K562 (cell line): ENCODE data around the gene EIF5. TPM values are rescaled to one million over a fixed set of nuclear protein-coding genes. Genes with fewer than 3 reads are reported as not detected.

Source experiments
- CBFA2T2 ChIP-seq: fragments of 450-650 bp; conservative IDR thresholded peaks from 2 replicates; pipeline ENCODE4 v1.6.1; 2017; ENCODE audit warnings: mild to moderate bottlenecking
- CBX2 ChIP-seq: fragments of 200-600 bp; sonication (generic); IDR thresholded peaks from one replicate; pipeline ENCODE4 v1.6.1; 2012; ENCODE audit warnings: mild to moderate bottlenecking, low read length, inconsistent platforms; ENCODE audit not compliant: insufficient read depth, poor library complexity, severe bottlenecking
- CREB1 ChIP-seq, 2 experiments: sonication (generic) in 1 of 2; formaldehyde crosslinking in 1 of 2; IDR thresholded peaks; 2 replicates each; pipeline versions ENCODE4 v1.6.1 to v1.8.0; 2012 to 2022; ENCODE audit warnings: inconsistent platforms in 1 of 2, mild to moderate bottlenecking in 1 of 2, missing genetic modification reagents in 1 of 2, moderate library complexity in 1 of 2
- ETV1 ChIP-seq: fragments of 450-650 bp; conservative IDR thresholded peaks from 2 replicates; pipeline ENCODE4 v1.6.1; 2016; ENCODE audit warnings: missing genetic modification characterization, control low read depth, low read depth, missing compliant biosample characterization
- FOXK1 ChIP-seq: sonication (generic); formaldehyde crosslinking; IDR thresholded peaks from 2 replicates; pipeline ENCODE4 v1.8.0; 2022; ENCODE audit warnings: missing genetic modification reagents, mild to moderate bottlenecking, borderline replicate concordance
- KDM5B ChIP-seq: fragments of 200-600 bp; sonication (generic); IDR thresholded peaks from 2 replicates; pipeline ENCODE4 v1.6.1; 2012; ENCODE audit warnings: low read depth, mild to moderate bottlenecking, moderate library complexity, low read length, control low read depth, inconsistent platforms; ENCODE audit not compliant: insufficient replicate concordance
- KLF1 ChIP-seq: fragments of 450-650 bp; IDR thresholded peaks from 2 replicates; pipeline ENCODE4 v1.6.1; 2016; ENCODE audit warnings: missing genetic modification characterization, missing compliant biosample characterization
- KLF6 ChIP-seq: fragments of 250-450 bp; sonication (Bioruptor Pico); IDR thresholded peaks from 2 replicates; pipeline ENCODE4 v1.4.0; 2020; ENCODE audit warnings: mild to moderate bottlenecking, moderate library complexity, borderline replicate concordance
- MAFG ChIP-seq: fragments of 450-650 bp; conservative IDR thresholded peaks from 2 replicates; pipeline ENCODE4 v1.6.1; 2016; ENCODE audit warnings: missing genetic modification characterization, missing compliant biosample characterization
- MYC ChIP-seq, 2 experiments: fragments of 250-450 bp in 1 of 2; sonication (Bioruptor Pico) in 1 of 2; IDR thresholded peaks; 2 replicates each; pipeline versions ENCODE4 v1.5.1 to v1.6.1; 2012 to 2021; ENCODE audit warnings: low read depth in 2 of 2, borderline replicate concordance in 1 of 2, improper control_type of control experiment in 1 of 2, low read length in 1 of 2, mild to moderate bottlenecking in 1 of 2, moderate library complexity in 1 of 2
- PHF21A ChIP-seq: fragments of 450-650 bp; IDR thresholded peaks from 2 replicates; pipeline ENCODE4 v1.6.1; 2017; ENCODE audit warnings: low read depth, borderline replicate concordance
- POLR2AphosphoS5 ChIP-seq: IDR thresholded peaks from 2 replicates; pipeline ENCODE4 v1.6.1; 2011; ENCODE audit warnings: mild to moderate bottlenecking, low read depth, low read length, moderate library complexity; ENCODE audit not compliant: control insufficient read depth, insufficient read depth
- POLR3A ChIP-seq: IDR thresholded peaks from 2 replicates; pipeline ENCODE4 v1.6.1; 2011; ENCODE audit warnings: borderline replicate concordance, mild to moderate bottlenecking, moderate library complexity; ENCODE audit not compliant: insufficient read length, insufficient read depth; ENCODE audit errors: extremely low read depth
- ZC3H11A ChIP-seq: IDR thresholded peaks from 2 replicates; pipeline ENCODE4 v1.6.1; 2012; ENCODE audit warnings: low read depth, low read length, improper control_type of control experiment
- ZFP36 ChIP-seq: fragments of 150-350 bp; IDR thresholded peaks from 2 replicates; pipeline ENCODE4 v1.6.1; 2018; ENCODE audit warnings: low read length, low read depth; ENCODE audit not compliant: partially characterized antibody
- ZNF140 ChIP-seq: fragments of 250-450 bp; sonication (Bioruptor Pico); IDR thresholded peaks from 2 replicates; pipeline ENCODE4 v1.8.0; 2021; ENCODE audit warnings: moderate library complexity, mild to moderate bottlenecking, inconsistent platforms
- ZNF24 ChIP-seq: fragments of 450-650 bp; IDR thresholded peaks from 2 replicates; pipeline ENCODE4 v1.6.1; 2016
- ZNF280B ChIP-seq: fragments of 250-450 bp; sonication (Bioruptor Pico); IDR thresholded peaks from 2 replicates; pipeline ENCODE4 v1.5.1; 2021; ENCODE audit warnings: mild to moderate bottlenecking
- ZNF408 ChIP-seq: fragments of 250-450 bp; sonication (Bioruptor Pico); IDR thresholded peaks from 2 replicates; pipeline ENCODE4 v1.4.0; 2020; ENCODE audit warnings: low read depth, mild to moderate bottlenecking, moderate library complexity
- ZNF589 ChIP-seq: fragments of 200-800 bp; sonication (Bioruptor generic); IDR thresholded peaks from 2 replicates; pipeline ENCODE4 v1.6.1; 2016; ENCODE audit warnings: low read depth, missing genetic modification characterization, missing compliant biosample characterization
- ZNF785 ChIP-seq: fragments of 250-450 bp; sonication (Bioruptor Pico); IDR thresholded peaks from 2 replicates; pipeline ENCODE4 v1.4.0; 2020; ENCODE audit warnings: mild to moderate bottlenecking
- polyA plus RNA-seq, 8 experiments: library from polyadenylated mRNA; depleted of rRNA in 4 of 8; stranded (reverse) in 5 of 8; unstranded in 3 of 8; fragments of >200 nt; fragmentation: Nextera tagmentation in 2 of 8; fragmentation: Illumina TruSeq in 1 of 8; extraction: Ambion mirVana in 2 of 8; extraction: Trizol in 1 of 8; gene quantifications; 2 replicates each; pipeline versions ENCODE4 v1.2.1 to v1.2.3, GENCODE V29; 2011 to 2014; ENCODE audit warnings: inconsistent platforms in 1 of 8, missing spikeins in 1 of 8
- total RNA-seq, 7 experiments: library from RNA; depleted of rRNA in 6 of 7; stranded (reverse); fragments of >200 nt in 6 of 7; fragmentation: Illumina TruSeq in 2 of 7; extraction: Trizol in 2 of 7; gene quantifications; 2 replicates each; pipeline versions ENCODE4 v1.2.1 to v1.2.3, GENCODE V29; 2011 to 2021; ENCODE audit warnings: low replicate concordance in 1 of 7
- TF ChIP-seq, protein P1 (sequence below): fragments of 150-350 bp; IDR thresholded peaks from 2 replicates; pipeline ENCODE4 v1.6.1; 2014; ENCODE audit warnings: low read depth, mild to moderate bottlenecking, low read length, borderline replicate concordance

EIF5 gene
- total and polyA plus RNA-seq, 9 of the 15 experiments (the other 6 are each of a cell fraction or from before 2014, with no cell fraction given) = 92.7 to 442 (median 190) TPM

- TF ChIP-seq ZNF140 (CRISPR knock-in tag) = no peak
- TF ChIP-seq POLR3A = no peak
- TF ChIP-seq MYC (IDR thresholded peaks at IDR 0.05; ENCODE audit: low read depth, low read length) = peak; percentile 38
- TF ChIP-seq MYC (CRISPR knock-in tag; IDR thresholded peaks at IDR 0.05; ENCODE audit: borderline replicate concordance, low read depth) = no peak
- peak; percentile 71; the same call in 1 of the 2 replicates for TF ChIP-seq ZNF24
- no peak for TF ChIP-seq ZNF408 (CRISPR knock-in tag)
- peak; percentile 89 for TF ChIP-seq ZFP36
- TF ChIP-seq ZNF589 (CRISPR knock-in tag) = peak; percentile 71; the same call in 1 of the 2 replicates
- TF ChIP-seq KDM5B = peak; percentile 57
- no peak for TF ChIP-seq ZC3H11A
- TF ChIP-seq ZNF280B (CRISPR knock-in tag) = no peak
- peak; percentile 97 for TF ChIP-seq POLR2AphosphoS5
- no peak for TF ChIP-seq KLF6 (CRISPR knock-in tag)
- no peak for TF ChIP-seq PHF21A
- TF ChIP-seq ZNF785 = no peak
- TF ChIP-seq MAFG = peak; percentile 50; the same call in 1 of the 2 replicates
- TF ChIP-seq CBX2 = no peak
- TF ChIP-seq CREB1 (IDR thresholded peaks at IDR 0.05) = peak; percentile 86
- peak; percentile 70; the same call in 1 of the 2 replicates for TF ChIP-seq CREB1 (CRISPR knock-in tag; IDR thresholded peaks at IDR 0.05)
- TF ChIP-seq, protein P1, sequence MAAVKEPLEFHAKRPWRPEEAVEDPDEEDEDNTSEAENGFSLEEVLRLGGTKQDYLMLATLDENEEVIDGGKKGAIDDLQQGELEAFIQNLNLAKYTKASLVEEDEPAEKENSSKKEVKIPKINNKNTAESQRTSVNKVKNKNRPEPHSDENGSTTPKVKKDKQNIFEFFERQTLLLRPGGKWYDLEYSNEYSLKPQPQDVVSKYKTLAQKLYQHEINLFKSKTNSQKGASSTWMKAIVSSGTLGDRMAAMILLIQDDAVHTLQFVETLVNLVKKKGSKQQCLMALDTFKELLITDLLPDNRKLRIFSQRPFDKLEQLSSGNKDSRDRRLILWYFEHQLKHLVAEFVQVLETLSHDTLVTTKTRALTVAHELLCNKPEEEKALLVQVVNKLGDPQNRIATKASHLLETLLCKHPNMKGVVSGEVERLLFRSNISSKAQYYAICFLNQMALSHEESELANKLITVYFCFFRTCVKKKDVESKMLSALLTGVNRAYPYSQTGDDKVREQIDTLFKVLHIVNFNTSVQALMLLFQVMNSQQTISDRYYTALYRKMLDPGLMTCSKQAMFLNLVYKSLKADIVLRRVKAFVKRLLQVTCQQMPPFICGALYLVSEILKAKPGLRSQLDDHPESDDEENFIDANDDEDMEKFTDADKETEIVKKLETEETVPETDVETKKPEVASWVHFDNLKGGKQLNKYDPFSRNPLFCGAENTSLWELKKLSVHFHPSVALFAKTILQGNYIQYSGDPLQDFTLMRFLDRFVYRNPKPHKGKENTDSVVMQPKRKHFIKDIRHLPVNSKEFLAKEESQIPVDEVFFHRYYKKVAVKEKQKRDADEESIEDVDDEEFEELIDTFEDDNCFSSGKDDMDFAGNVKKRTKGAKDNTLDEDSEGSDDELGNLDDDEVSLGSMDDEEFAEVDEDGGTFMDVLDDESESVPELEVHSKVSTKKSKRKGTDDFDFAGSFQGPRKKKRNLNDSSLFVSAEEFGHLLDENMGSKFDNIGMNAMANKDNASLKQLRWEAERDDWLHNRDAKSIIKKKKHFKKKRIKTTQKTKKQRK = no peak
- TF ChIP-seq FOXK1 = no peak
- TF ChIP-seq KLF1 = no peak
- TF ChIP-seq CBFA2T2 = peak; percentile 98
- no peak for TF ChIP-seq ETV1
These were observed 44.2 kb downstream of the EIF5 start (continued) for GRCh38 chr14:103378038-103378854.
